Measurements from ENCODE around the gene MICU1.

Gene MICU1

DNA sequence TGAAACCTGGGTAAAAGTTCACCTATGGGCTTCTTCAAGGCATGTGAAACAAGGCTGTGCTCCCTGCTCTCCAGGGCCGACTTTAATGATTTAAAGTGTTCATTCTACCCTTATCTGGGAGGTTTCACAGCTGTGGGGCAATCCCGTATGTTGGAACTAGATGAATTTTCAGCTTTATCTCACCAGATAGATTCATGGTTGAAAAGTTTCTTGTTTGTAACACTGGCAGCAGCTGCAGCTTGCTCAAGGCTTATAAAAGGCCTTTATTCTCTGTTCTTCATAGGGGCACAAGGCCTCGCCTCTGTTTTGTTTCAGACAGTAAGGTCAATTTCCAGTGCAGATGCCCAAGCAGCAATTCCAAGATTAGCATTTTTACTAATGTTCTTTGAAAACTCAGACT, 200.7 kb downstream of the MICU1 start:
- Histone ChIP-seq H3K27ac (ENCODE audit: low read length) (no peak overlapping the region), H3K9ac (ENCODE audit: low read depth, low read length) (no peak overlapping the region), H3K4me1 (ENCODE audit: insufficient read depth, low read length) (peaks cover 12% of the 10 kb centered on the region), H3K4me3 (ENCODE audit: low read length) (no peak overlapping the region), H3K27me3 (ENCODE audit: insufficient read depth, low read length) (no peaks in the 10 kb centered on the region), H3K9me3 (ENCODE audit: insufficient read depth, low read depth, low read length) (peaks cover 8% of the 10 kb centered on the region), H3K36me3 (ENCODE audit: insufficient read depth, low read depth, low read length) (0 out of 2 replicates have a peak, but pooled peaks cover 14% of the 10 kb centered on the region)

DNA sequence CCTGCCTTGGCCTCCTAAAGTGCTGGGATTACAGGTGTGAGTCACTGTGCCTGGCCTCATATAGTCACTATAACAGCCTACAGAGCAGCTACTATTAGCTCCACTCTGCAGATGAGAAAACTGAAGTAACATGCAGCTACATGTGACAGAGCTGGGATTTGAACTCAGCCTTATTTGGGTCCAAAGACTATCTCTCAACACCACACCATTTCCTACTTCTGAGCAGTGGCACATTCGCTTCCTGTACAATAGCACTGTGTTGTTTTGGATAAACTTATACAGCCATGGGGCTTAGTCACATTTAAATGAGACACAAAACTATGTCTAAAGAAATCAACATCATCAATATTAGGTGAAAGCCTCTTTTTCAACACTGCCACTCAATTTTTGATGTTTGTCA, 201.3 kb downstream of the MICU1 start:
- Histone ChIP-seq H3K9me3 (ENCODE audit: insufficient read depth, low read depth, low read length) (peaks cover 8% of the 10 kb centered on the region), H3K27me3 (ENCODE audit: insufficient read depth, low read length) (no peaks in the 10 kb centered on the region), H3K27ac (ENCODE audit: low read length) (no peak overlapping the region), H3K36me3 (ENCODE audit: insufficient read depth, low read depth, low read length) (0 out of 2 replicates have a peak, but pooled peaks cover 14% of the 10 kb centered on the region), H3K9ac (ENCODE audit: low read depth, low read length) (no peak overlapping the region), H3K4me3 (ENCODE audit: low read length) (no peak overlapping the region), H3K4me1 (ENCODE audit: insufficient read depth, low read length) (peaks cover 12% of the 10 kb centered on the region)

DNA sequence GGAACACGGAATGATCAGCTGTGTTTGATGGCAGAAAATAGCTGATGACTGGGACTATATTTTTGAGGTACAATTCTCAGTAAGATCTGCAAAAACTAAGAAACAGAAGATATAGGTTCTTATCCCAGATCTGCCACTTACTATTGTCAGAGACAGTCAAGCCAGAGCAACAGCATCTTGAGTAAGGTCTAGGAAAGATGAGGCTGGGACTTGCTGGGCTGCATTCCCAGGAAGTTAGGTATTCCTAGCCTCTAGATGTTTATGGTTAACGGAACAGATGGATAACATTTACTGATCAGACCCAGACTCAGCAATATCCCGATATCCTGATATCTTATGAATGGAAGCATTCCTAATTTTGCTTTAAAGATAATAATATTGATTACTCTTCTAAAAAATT, 202.5 kb downstream of the MICU1 start:
- H3K27ac ChIP-seq (ENCODE audit: low read length), result no peak overlapping the region
- H3K27me3 ChIP-seq (ENCODE audit: insufficient read depth, low read length), result no peaks in the 10 kb centered on the region
- H3K9ac ChIP-seq (ENCODE audit: low read depth, low read length), result no peak overlapping the region
- H3K4me1 ChIP-seq (ENCODE audit: insufficient read depth, low read length), result peaks cover 12% of the 10 kb centered on the region
- peaks cover 8% of the 10 kb centered on the region for H3K9me3 ChIP-seq (ENCODE audit: insufficient read depth, low read depth, low read length)
- H3K4me3 ChIP-seq (ENCODE audit: low read length), result no peak overlapping the region
- 0 out of 2 replicates have a peak, but pooled peaks cover 14% of the 10 kb centered on the region for H3K36me3 ChIP-seq (ENCODE audit: insufficient read depth, low read depth, low read length)

DNA sequence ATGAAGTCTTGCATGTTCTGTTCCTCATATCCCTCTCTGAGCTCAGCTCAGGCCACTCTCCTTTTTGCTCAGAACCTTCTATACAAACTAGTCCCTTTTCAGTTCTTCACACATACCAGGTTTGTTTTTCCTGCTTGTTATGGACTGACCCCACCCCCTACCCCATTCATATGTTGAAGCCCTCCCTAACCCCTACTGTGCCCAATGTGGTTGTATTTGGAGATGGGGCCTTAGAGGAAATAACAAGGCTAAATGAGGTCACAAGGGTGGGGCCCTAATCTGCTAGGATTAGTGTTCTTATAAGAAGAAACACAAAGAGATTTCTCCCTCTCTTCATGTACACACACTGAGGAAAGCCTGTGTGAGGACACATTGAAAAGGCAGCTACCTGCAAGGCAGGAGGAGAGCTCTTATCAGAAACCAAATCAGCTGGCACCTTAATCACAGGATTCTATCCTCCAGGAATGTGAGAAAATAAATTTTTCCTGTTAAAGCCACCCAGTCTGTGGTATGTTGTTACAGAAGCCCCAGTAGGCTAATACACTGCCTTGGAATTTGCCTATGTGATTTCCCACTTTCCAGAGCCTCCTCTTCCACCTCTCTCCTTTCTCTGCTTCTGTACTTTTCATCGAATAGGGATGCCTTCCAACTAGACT, 203.9 kb downstream of the MICU1 start:
- peak overlapping the region; percentile 22; the same call in 1 of the 2 replicates for H3K9ac ChIP-seq (ENCODE audit: low read depth, low read length)
- peak overlapping the region; percentile 74 for H3K27ac ChIP-seq (ENCODE audit: low read length)
- peaks cover 8% of the 10 kb centered on the region for H3K9me3 ChIP-seq (ENCODE audit: insufficient read depth, low read depth, low read length)
- H3K27me3 ChIP-seq (ENCODE audit: insufficient read depth, low read length), result no peaks in the 10 kb centered on the region
- H3K4me1 ChIP-seq (ENCODE audit: insufficient read depth, low read length), result peaks cover 14% of the 10 kb centered on the region
- peak overlapping the region; percentile 33; the same call in 1 of the 2 replicates for H3K4me3 ChIP-seq (ENCODE audit: low read length)
- H3K36me3 ChIP-seq (ENCODE audit: insufficient read depth, low read depth, low read length), result 0 out of 2 replicates have a peak, but pooled peaks cover 14% of the 10 kb centered on the region

DNA sequence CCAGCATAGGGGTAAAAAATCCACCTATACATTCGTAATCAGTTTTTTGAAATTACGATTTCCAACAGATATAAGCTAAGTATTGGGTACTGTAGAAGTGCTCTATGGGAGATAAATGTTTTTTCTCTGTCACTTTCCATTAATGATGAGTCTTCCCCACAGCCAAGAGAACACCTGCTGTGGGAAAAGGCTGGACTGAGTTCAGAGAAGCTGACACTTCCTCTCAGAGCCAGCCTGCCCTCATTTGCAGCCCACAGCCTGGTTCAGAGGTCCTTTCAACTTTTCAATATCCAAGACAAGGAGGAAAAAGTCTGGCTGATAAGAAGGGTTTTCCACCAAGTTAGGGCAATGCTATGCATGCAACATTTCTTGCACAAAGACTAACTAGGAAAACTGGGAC, 206.6 kb downstream of the MICU1 start:
- H3K27me3 ChIP-seq (ENCODE audit: insufficient read depth, low read length), result no peaks in the 10 kb centered on the region
- no peak overlapping the region for H3K27ac ChIP-seq (ENCODE audit: low read length)
- peaks cover 10% of the 10 kb centered on the region for H3K4me1 ChIP-seq (ENCODE audit: insufficient read depth, low read length)
- H3K36me3 ChIP-seq (ENCODE audit: insufficient read depth, low read depth, low read length), result 0 out of 2 replicates have a peak, but pooled peaks cover 14% of the 10 kb centered on the region
- H3K4me3 ChIP-seq (ENCODE audit: low read length), result no peak overlapping the region
- H3K9ac ChIP-seq (ENCODE audit: low read depth, low read length), result no peak overlapping the region
- H3K9me3 ChIP-seq (ENCODE audit: insufficient read depth, low read depth, low read length), result peaks cover 8% of the 10 kb centered on the region

DNA sequence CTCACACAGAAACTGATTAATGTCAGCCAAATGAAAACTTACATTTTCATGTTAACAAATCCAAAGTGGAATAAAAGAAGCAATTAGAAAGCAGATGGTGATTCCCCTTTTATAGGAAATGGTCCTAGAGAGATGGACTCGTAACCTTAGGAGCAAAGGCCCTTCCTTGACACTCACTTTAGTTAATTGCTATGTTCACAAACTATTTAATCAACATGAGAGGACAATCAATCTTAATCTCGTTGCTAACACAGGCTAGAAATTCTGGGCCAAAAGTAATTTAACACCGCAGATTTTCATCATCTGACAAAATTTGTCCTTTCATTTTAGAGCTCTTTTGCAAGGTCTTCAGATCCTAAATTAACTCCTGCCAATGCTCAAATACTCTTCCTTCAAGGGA, 207.2 kb downstream of the MICU1 start:
- Histone ChIP-seq H3K27ac (ENCODE audit: low read length) (no peak overlapping the region), H3K27me3 (ENCODE audit: insufficient read depth, low read length) (no peaks in the 10 kb centered on the region), H3K9ac (ENCODE audit: low read depth, low read length) (no peak overlapping the region), H3K4me3 (ENCODE audit: low read length) (no peak overlapping the region), H3K36me3 (ENCODE audit: insufficient read depth, low read depth, low read length) (0 out of 2 replicates have a peak, but pooled peaks cover 14% of the 10 kb centered on the region), H3K4me1 (ENCODE audit: insufficient read depth, low read length) (peaks cover 10% of the 10 kb centered on the region), H3K9me3 (ENCODE audit: insufficient read depth, low read depth, low read length) (peaks cover 12% of the 10 kb centered on the region)

DNA sequence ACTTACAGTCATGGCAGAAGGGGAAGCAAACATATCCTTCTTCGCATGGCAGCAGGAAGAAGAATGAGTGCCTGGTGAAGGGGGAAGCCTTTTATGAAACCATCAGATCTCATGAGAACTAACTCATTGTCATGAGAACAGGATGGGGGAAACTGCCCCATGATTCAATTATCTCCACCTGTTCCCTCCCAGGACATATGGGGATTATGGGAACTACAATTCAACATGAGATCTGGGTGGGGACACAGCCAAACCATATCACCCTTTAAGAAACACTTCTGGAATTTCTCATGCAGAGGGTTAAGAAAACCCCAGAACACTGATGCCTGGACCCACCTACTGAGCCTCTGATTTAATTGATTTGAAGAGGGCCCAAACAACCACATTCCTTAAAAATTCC, 207.9 kb downstream of the MICU1 start:
- peaks cover 16% of the 10 kb centered on the region for H3K9me3 ChIP-seq (ENCODE audit: insufficient read depth, low read depth, low read length)
- H3K36me3 ChIP-seq (ENCODE audit: insufficient read depth, low read depth, low read length), result 0 out of 2 replicates have a peak, but pooled peaks cover 11% of the 10 kb centered on the region
- no peaks in the 10 kb centered on the region for H3K27me3 ChIP-seq (ENCODE audit: insufficient read depth, low read length)
- H3K4me1 ChIP-seq (ENCODE audit: insufficient read depth, low read length), result peaks cover 10% of the 10 kb centered on the region
- H3K9ac ChIP-seq (ENCODE audit: low read depth, low read length), result no peak overlapping the region
- H3K27ac ChIP-seq (ENCODE audit: low read length), result no peak overlapping the region
- H3K4me3 ChIP-seq (ENCODE audit: low read length), result no peak overlapping the region

DNA sequence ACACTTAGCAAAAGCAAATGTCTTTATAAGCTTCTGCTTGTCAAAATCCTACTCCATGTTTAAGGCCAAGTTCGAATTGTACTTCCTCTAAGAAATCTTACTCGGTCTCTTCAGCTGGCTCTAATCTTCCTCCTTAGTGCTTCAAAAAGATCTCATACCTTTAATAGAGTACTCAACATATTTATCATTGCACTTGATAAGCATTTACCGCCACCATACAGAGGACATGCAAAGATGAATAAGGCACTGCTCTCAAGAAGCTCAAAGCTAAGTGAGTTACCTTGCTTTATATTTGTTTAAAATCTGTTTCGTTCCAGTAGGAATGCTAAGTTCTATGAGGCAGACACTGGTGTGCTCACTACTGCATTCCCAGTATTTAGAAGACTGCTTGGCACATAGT, 209.2 kb downstream of the MICU1 start:
- H3K27ac ChIP-seq (ENCODE audit: low read length), result no peak overlapping the region
- H3K4me1 ChIP-seq (ENCODE audit: insufficient read depth, low read length), result peaks cover 9% of the 10 kb centered on the region
- no peak overlapping the region for H3K9ac ChIP-seq (ENCODE audit: low read depth, low read length)
- H3K36me3 ChIP-seq (ENCODE audit: insufficient read depth, low read depth, low read length), result 0 out of 2 replicates have a peak, but pooled peaks cover 6% of the 10 kb centered on the region
- H3K4me3 ChIP-seq (ENCODE audit: low read length), result no peak overlapping the region
- H3K27me3 ChIP-seq (ENCODE audit: insufficient read depth, low read length), result no peaks in the 10 kb centered on the region
- peaks cover 8% of the 10 kb centered on the region; the same call in 1 of the 2 replicates for H3K9me3 ChIP-seq (ENCODE audit: insufficient read depth, low read depth, low read length)

DNA sequence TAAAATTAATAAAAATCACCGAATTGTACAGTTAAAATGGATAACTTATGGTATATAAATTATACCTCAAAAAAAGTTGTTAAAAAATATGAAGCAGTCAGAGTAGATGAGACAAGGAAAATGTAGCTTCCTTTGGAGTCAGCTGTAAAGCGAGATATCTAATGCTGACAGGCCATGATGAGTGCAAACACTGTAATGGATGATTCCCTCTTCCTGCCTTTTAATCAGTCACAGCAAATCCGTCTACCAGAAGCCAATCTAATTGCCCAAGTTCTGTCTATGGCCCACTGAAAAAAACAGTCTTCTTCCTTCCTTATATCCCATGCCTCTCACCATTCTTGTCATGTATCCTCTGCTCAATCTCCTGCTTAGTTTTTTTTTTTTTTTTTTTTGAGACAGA, 211.2 kb downstream of the MICU1 start:
- peaks cover 8% of the 10 kb centered on the region; the same call in 1 of the 2 replicates for H3K9me3 ChIP-seq (ENCODE audit: insufficient read depth, low read depth, low read length)
- H3K4me1 ChIP-seq (ENCODE audit: insufficient read depth, low read length), result 0 out of 2 replicates have a peak, but pooled peaks cover 6% of the 10 kb centered on the region
- H3K4me3 ChIP-seq (ENCODE audit: low read length), result no peak overlapping the region
- H3K36me3 ChIP-seq (ENCODE audit: insufficient read depth, low read depth, low read length), result no peaks in the 10 kb centered on the region
- H3K27me3 ChIP-seq (ENCODE audit: insufficient read depth, low read length), result no peaks in the 10 kb centered on the region
- no peak overlapping the region for H3K27ac ChIP-seq (ENCODE audit: low read length)
- no peak overlapping the region for H3K9ac ChIP-seq (ENCODE audit: low read depth, low read length)

DNA sequence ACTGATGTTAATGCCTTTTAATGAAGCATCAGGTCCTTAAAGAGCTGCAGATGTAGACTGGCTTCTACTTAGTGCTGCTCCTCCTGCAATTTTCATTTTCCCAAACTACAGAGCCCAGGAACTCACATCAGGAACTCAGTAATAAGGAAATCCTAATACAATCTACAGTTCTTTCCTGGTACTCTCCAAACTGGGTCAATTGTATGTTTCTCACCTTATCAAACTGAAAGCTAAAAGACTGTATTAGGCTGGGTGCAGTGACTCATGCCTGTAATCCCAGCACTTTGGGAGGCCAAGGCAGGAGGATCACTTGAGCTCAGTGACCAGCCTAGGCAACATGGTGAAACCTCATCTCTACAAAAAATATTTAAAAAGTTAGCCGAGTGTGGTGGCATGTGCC, 216.7 kb downstream of the MICU1 start:
- Histone ChIP-seq H3K27me3 (ENCODE audit: insufficient read depth, low read length) (no peaks in the 10 kb centered on the region), H3K36me3 (ENCODE audit: insufficient read depth, low read depth, low read length) (no peaks in the 10 kb centered on the region), H3K27ac (ENCODE audit: low read length) (no peak overlapping the region), H3K9ac (ENCODE audit: low read depth, low read length) (no peak overlapping the region), H3K9me3 (ENCODE audit: insufficient read depth, low read depth, low read length) (peaks cover 8% of the 10 kb centered on the region; the same call in 1 of the 2 replicates), H3K4me1 (ENCODE audit: insufficient read depth, low read length) (no peaks in the 10 kb centered on the region), H3K4me3 (ENCODE audit: low read length) (no peak overlapping the region)

DNA sequence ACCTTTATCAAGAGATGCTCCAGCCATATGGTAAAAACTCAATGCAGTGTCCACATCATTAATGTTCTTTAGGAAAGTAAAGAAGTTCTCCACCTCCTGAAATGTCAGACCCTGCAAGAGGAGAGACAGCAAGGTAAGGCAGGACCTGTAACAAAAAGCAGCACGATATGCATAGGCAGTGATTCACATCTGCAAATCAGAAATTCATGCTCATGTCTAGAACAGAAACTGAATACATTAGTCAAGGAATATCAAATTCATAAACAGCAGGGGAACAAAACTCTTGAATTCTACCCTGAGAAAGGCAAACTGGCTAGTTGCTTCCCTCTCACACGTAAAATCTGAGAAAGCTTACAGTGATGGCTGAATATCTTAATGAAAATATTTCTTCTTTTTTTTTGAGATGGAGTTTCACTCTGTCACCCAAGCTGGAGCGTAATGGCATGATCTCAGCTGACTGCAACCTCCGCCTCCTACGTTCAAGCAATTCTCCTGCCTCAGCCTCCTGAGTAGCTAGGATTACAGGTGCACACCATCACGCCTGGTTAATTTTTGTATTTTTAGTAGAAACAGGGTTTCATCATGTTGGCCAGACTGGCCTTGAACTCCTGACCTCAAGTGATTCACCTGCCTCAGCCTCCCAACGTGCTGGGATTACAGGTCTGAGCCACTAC, 217.8 kb downstream of the MICU1 start:
- H3K27ac ChIP-seq (ENCODE audit: low read length), result no peak overlapping the region
- H3K4me3 ChIP-seq (ENCODE audit: low read length), result no peak overlapping the region
- H3K9me3 ChIP-seq (ENCODE audit: insufficient read depth, low read depth, low read length), result no peaks in the 10 kb centered on the region
- no peak overlapping the region for H3K9ac ChIP-seq (ENCODE audit: low read depth, low read length)
- H3K36me3 ChIP-seq (ENCODE audit: insufficient read depth, low read depth, low read length), result no peaks in the 10 kb centered on the region
- H3K27me3 ChIP-seq (ENCODE audit: insufficient read depth, low read length), result no peaks in the 10 kb centered on the region
- H3K4me1 ChIP-seq (ENCODE audit: insufficient read depth, low read length), result no peaks in the 10 kb centered on the region

DNA sequence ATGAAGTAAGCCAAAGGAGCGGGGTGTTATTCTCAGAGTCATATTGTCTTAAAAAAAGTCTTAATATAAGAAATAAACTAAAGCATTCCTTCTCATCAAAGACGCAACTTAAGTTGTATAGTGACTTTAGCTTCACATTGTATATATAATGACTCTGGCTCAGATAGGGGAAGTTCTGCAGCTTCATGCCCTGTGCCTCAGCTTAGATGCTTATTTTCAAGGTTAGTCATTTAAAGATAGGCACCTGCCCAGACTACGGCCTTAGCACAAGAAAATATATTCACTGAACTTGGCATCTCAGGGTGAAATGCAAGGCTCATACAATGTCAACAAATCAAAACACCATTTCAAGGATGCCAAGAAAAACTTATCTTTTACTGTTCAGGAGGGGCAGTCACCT, 218.4 kb downstream of the MICU1 start:
- Histone ChIP-seq H3K9me3 (ENCODE audit: insufficient read depth, low read depth, low read length) (no peaks in the 10 kb centered on the region), H3K27me3 (ENCODE audit: insufficient read depth, low read length) (no peaks in the 10 kb centered on the region), H3K27ac (ENCODE audit: low read length) (no peak overlapping the region)

More for the DNA sequence above, 218.4 kb downstream of the MICU1 start:
- no peaks in the 10 kb centered on the region for H3K36me3 ChIP-seq (ENCODE audit: insufficient read depth, low read depth, low read length)
- H3K4me3 ChIP-seq (ENCODE audit: low read length), result no peak overlapping the region
- no peaks in the 10 kb centered on the region for H3K4me1 ChIP-seq (ENCODE audit: insufficient read depth, low read length)
- no peak overlapping the region for H3K9ac ChIP-seq (ENCODE audit: low read depth, low read length)
